GM23248 (cell line): Measurements from ENCODE around the gene HOXB2.

Source experiments
- EZH2 ChIP-seq: fragments of 200-600 bp; sonication (generic); IDR thresholded peaks from 2 replicates; pipeline ENCODE4 v1.6.1; 2018; ENCODE audit warnings: antibody characterized with exemption, mild to moderate bottlenecking; ENCODE audit not compliant: insufficient read depth, poor library complexity, severe bottlenecking
- EZH2phosphoT487 ChIP-seq: fragments of 200-600 bp; sonication (generic); IDR thresholded peaks from 2 replicates; pipeline ENCODE4 v1.6.1; 2018; ENCODE audit warnings: antibody characterized with exemption, moderate library complexity, mild to moderate bottlenecking, low read depth; ENCODE audit not compliant: insufficient read depth

DNA sequence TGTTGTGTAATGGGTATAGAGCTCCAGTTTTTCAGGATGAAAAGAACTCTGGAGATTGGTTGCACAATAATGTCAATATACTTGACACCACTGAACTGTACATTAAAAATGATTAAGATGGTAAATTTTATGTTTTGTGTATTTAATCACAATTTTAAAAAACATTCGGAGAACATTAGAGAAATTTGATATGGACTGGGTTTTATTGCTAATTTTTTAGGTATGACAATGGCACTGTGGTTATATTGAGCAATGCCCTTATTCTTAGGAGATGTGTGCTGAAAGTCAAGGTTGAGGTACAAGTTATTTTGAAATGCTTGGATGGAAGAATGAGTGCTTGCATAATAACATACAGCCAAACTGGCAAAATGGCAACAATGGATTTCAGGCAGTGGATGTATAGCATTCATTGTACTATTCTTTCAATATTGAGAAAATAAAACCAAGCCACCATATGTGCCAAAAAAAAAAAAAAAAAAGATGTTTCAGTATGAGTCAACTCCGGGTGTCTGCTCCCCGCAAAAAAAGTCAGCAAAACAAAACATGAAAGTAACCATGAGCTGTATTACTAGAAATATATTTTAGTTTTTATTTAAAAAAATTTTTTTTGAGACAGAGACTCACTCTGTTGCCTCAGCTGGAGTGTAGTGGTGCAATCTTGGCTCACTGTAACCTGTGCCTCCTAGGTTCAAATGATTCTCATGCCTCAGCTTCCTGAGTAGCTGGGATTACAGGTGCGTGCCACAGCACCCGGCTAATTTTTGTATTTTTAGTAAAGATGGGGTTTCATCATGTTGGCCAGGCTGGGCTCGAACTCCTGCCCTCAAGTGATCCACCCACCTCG is 33.9 kb downstream of the HOXB2 start:
- TF ChIP-seq EZH2 (no peak), EZH2phosphoT487 (no peak)
